Suprapubic skin (tissue), 4 donors: ENCODE results near the gene PPP1R27. TPM values are rescaled to one million over a fixed set of nuclear protein-coding genes. Genes with fewer than 3 reads are reported as not detected.

Experiments used
- DNase-seq, 2 donors: peaks; one replicate each; pipeline ENCODE4 v3.0.0-alpha.2; 2019; ENCODE audit warnings: low spot score in 2 of 2
- H3K27ac ChIP-seq: fragments of 200-600 bp; sonication (generic); one replicate; pipeline ENCODE4 v1.5.1; 2019
- H3K27me3 ChIP-seq: fragments of 200-600 bp; sonication (generic); one replicate; pipeline ENCODE4 v1.5.1; 2019
- H3K36me3 ChIP-seq: fragments of 200-600 bp; sonication (generic); one replicate; pipeline ENCODE4 v1.5.1; 2019
- H3K4me1 ChIP-seq: fragments of 200-600 bp; sonication (generic); one replicate; pipeline ENCODE4 v1.5.1; 2019
- H3K4me3 ChIP-seq: fragments of 200-600 bp; sonication (generic); one replicate; pipeline ENCODE4 v1.5.1; 2019; ENCODE audit warnings: mild to moderate bottlenecking
- H3K9me3 ChIP-seq: fragments of 200-600 bp; sonication (generic); one replicate; pipeline ENCODE4 v1.5.1; 2019
- CTCF ChIP-seq, 2 donors: fragments of 200-600 bp in 1 of 2; fragments of 450-650 bp in 1 of 2; sonication (generic) in 1 of 2; IDR thresholded peaks; one replicate each; pipeline ENCODE4 v1.5.1; 2016 to 2019; ENCODE audit warnings: antibody characterized with exemption in 2 of 2, mild to moderate bottlenecking in 1 of 2, moderate library complexity in 1 of 2
- EP300 ChIP-seq: sonication (generic); formaldehyde crosslinking; IDR thresholded peaks from one replicate; pipeline ENCODE4 v1.6.1; 2017; ENCODE audit warnings: antibody characterized with exemption
- POLR2A ChIP-seq, 2 donors: fragments of 450-650 bp; IDR thresholded peaks; one replicate each; pipeline ENCODE4 v1.6.1; 2017; ENCODE audit warnings: antibody characterized with exemption in 2 of 2, mild to moderate bottlenecking in 2 of 2, moderate library complexity in 2 of 2
- POLR2AphosphoS5 ChIP-seq, 3 donors: sonication (generic); formaldehyde crosslinking; IDR thresholded peaks; one replicate each; pipeline ENCODE4 v1.6.1; 2017; ENCODE audit warnings: antibody characterized with exemption in 3 of 3
- WGBS: methylation state at CpG from one replicate; pipeline ENCODE4 v1.1.5; 2018; 5-methylcytosine and 5-hydroxymethylcytosine counted together
- total RNA-seq, 4 donors: library from RNA; depleted of rRNA; stranded (reverse); fragments of >200 nt; gene quantifications; one replicate each; pipeline ENCODE4 v1.1.0, GENCODE V29; 2016

PPP1R27 gene
- total RNA-seq, 4 donors from 2014 or later: 1.3 TPM; not detected in 3

GRCh38 chr17:81802856-81803643 lies 31.8 kb downstream of the PPP1R27 start:
- WGBS: 29% methylated on average over 26 of the region's 26 CpGs
- DNase-seq: no peak
- Histone ChIP-seq H3K27ac (no peak overlapping the region), H3K4me3 (no peak overlapping the region), H3K4me1 (peaks cover 21% of the 10 kb centered on the region), H3K27me3 (peaks cover 85% of the 10 kb centered on the region), H3K36me3 (no peaks in the 10 kb centered on the region), H3K9me3 (no peaks in the 10 kb centered on the region)
- TF ChIP-seq POLR2A (IDR thresholded peaks at IDR 0.05) (no peak), CTCF (IDR thresholded peaks at IDR 0.05) (no peak), POLR2AphosphoS5 (IDR thresholded peaks at IDR 0.05) (no peak), EP300 (no peak)

DNA sequence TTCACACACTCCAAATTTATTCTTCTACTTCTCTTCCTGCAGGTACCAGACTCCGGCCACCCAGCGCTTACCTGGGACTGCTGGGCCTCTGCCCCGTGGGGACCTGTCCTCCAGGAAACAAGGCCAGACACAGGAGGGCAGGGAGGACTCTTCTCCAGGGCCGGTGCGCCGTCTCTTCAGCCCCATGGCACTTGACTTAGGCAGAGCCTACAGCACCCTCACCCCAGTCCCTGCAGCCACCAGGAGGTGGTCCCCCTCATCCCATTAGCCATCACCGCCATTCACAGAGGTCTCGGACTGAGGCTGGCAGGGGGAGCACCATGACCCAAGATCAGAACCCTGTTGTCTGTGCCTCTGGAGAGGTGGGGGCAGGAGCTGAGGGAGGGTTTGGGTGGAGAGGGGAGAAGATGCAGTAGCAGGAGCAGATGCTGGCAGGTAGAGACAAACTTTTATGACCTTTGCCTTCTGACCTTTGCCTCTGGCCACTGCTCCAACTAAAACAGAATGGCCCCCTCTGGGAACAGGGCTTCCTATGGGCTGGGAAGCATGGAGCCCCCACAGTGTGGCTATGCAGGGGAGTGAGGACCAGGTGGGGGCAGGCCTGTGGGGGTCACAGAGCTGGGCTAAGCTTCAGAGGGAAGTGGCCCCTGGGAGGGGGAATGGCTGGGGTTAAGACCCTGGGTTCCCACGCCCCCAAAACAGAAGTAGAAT lies 32.6 kb downstream of the PPP1R27 start:
- Histone ChIP-seq H3K36me3 (no peaks in the 10 kb centered on the region), H3K27ac (no peak overlapping the region), H3K9me3 (no peaks in the 10 kb centered on the region), H3K4me1 (peaks cover 21% of the 10 kb centered on the region), H3K27me3 (peaks cover 77% of the 10 kb centered on the region), H3K4me3 (no peak overlapping the region)
- 96% methylated on average over 7 of the region's 9 CpGs for WGBS
- TF ChIP-seq CTCF (IDR thresholded peaks at IDR 0.05) (no peak), POLR2AphosphoS5 (IDR thresholded peaks at IDR 0.05) (no peak), EP300 (no peak), POLR2A (IDR thresholded peaks at IDR 0.05) (no peak)
- DNase-seq: no peak

DNA sequence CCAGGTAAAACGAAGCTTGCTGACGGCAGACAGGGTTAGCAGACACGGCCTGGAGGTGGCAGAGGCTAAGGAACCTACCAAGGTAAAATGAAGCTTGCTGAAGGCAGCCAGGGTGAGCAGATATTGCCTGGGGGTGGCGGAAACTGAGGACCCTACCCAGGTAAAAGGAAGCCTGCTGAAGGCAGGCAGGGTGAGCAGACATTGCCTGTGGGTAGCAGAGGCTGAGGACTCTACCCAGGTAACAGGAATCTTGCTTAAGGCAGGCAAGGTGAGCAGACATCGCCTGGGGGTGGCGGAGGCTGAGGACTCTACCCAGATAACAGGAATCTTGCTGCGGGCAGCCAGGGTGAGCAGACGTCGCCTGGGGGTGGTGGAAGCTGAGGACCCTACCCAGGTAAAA lies 33.5 kb downstream of the PPP1R27 start:
- TF ChIP-seq POLR2A (IDR thresholded peaks at IDR 0.05) (no peak), CTCF (IDR thresholded peaks at IDR 0.05) (no peak), POLR2AphosphoS5 (IDR thresholded peaks at IDR 0.05) (no peak), EP300 (no peak)
- Histone ChIP-seq H3K4me1 (peaks cover 21% of the 10 kb centered on the region), H3K27ac (no peak overlapping the region), H3K9me3 (no peaks in the 10 kb centered on the region), H3K4me3 (no peak overlapping the region), H3K27me3 (peaks cover 68% of the 10 kb centered on the region), H3K36me3 (no peaks in the 10 kb centered on the region)
- no peak for DNase-seq
- WGBS: 88% methylated on average over 9 of the region's 9 CpGs

DNA sequence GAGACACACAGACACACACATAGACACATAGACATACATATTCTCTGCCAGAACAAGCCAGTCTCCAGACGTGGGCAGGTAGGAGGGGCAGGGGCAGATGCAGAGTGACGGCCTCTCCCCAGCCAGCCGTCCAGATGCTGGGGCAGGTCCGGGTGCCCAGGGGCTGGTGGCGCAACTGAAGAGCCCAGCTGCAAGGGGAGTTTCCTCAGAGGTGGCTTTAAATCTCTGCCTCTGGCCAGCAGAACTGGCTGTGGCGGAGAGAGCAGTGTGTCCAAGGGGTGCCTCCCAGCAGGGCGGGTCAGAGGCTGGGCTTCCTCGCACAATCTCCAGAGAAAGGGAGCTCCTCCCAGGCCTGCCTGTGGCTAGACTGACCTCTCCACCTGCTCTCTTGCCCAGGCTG lies 40.3 kb downstream of the PPP1R27 start:
- Histone ChIP-seq H3K4me3 (no peak overlapping the region), H3K27me3 (peaks cover 20% of the 10 kb centered on the region), H3K27ac (no peak overlapping the region), H3K36me3 (no peaks in the 10 kb centered on the region), H3K4me1 (peaks cover 8% of the 10 kb centered on the region), H3K9me3 (no peaks in the 10 kb centered on the region)
- TF ChIP-seq EP300 (no peak), POLR2A (IDR thresholded peaks at IDR 0.05) (no peak), POLR2AphosphoS5 (IDR thresholded peaks at IDR 0.05) (no peak), CTCF (IDR thresholded peaks at IDR 0.05) (no peak)
- WGBS: 39% methylated on average over 8 of the region's 8 CpGs
- DNase-seq: no peak

- Histone ChIP-seq H3K36me3 (no peaks in the 10 kb centered on the region), H3K27me3 (peaks cover 18% of the 10 kb centered on the region), H3K9me3 (no peaks in the 10 kb centered on the region), H3K27ac (no peak overlapping the region), H3K4me1 (peaks cover 8% of the 10 kb centered on the region), H3K4me3 (no peak overlapping the region)
- WGBS: 80% methylated on average over 3 of the region's 3 CpGs
- no peak for TF ChIP-seq POLR2AphosphoS5 (IDR thresholded peaks at IDR 0.05)
- TF ChIP-seq CTCF (IDR thresholded peaks at IDR 0.05): no peak
- no peak for TF ChIP-seq EP300
- no peak for TF ChIP-seq POLR2A (IDR thresholded peaks at IDR 0.05)
- DNase-seq: no peak
Measured at GRCh38 chr17:81794074-81794476, 40.8 kb downstream of the PPP1R27 start.
